Measurements from ENCODE around the gene TANC1.

- no peak for TF ChIP-seq CTCF (IDR thresholded peaks at IDR 0.05; ENCODE audit: borderline replicate concordance, extremely low read depth, low read length, poor library complexity, severe bottlenecking)
- no peak for TF ChIP-seq EZH2 (IDR thresholded peaks at IDR 0.05; ENCODE audit: borderline replicate concordance, low read depth, low read length, severe bottlenecking)
Observed at GRCh38 chr2:158979772-158980171, 11.3 kb downstream of the TANC1 start.

All from DND-41 (cell line).